HEK293 (cell line): ENCODE results near the gene HLA-DMB.

Experiments
- CTCF ChIP-seq: fragments of 450-650 bp; formaldehyde crosslinking; IDR thresholded peaks from 2 replicates; pipeline ENCODE4 v1.5.1; 2016; ENCODE audit warnings: missing biosample characterization, missing genetic modification characterization
- KLF10 ChIP-seq: fragments of 450-650 bp; IDR thresholded peaks from 2 replicates; pipeline ENCODE4 v1.5.1; 2018; ENCODE audit warnings: missing biosample characterization, mild to moderate bottlenecking, missing genetic modification characterization
- TCF7L2 ChIP-seq: IDR thresholded peaks from 2 replicates; pipeline ENCODE4 v1.6.1; 2011; ENCODE audit warnings: low read depth, mild to moderate bottlenecking, inconsistent platforms, low read length, moderate library complexity, borderline replicate concordance
- ZNF138 ChIP-seq: fragments of 450-650 bp; formaldehyde crosslinking; IDR thresholded peaks from 2 replicates; pipeline ENCODE4 v1.5.1; 2016; ENCODE audit warnings: missing biosample characterization, missing genetic modification characterization, borderline replicate concordance
- ZNF175 ChIP-seq: fragments of 450-650 bp; formaldehyde crosslinking; IDR thresholded peaks from 2 replicates; pipeline ENCODE4 v1.5.1; 2016; ENCODE audit warnings: missing biosample characterization, missing genetic modification characterization

- TF ChIP-seq ZNF175 (tag by site-specific recombination) (no peak), KLF10 (tag by site-specific recombination) (no peak), CTCF (tag by site-specific recombination) (no peak), TCF7L2 (no peak), ZNF138 (no peak)
These were observed 23.9 kb upstream of the HLA-DMB start for GRCh38 chr6:32964776-32965175.
